ENCODE measurements around the gene IL20.

DNA sequence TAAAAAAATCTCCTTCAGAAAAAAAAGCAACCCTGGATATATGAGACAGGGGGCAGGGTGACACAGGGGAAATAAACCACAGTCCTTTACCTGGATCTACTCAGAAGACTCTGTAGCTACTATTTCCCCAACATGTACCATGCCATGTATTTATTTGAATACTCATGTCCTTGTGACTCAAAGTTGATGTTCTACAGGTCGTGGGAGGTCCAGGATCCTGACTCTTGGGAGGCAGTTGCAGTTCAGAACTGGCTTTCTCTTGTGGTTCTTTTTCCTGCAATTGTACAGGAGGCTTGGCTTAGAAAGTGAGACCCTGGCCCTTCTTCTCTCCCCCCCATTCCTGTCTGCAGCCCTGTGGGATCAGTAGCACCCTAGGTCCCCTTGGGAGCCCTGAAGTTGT is 26.0 kb downstream of the IL20 start:
- TF ChIP-seq EZH2phosphoT487 (IDR thresholded peaks at IDR 0.05; ENCODE audit: insufficient read depth, low read depth) (no peak), EZH2 (IDR thresholded peaks at IDR 0.05; ENCODE audit: insufficient read depth, poor library complexity, severe bottlenecking) (no peak)
